K562 (cell line): ENCODE measurements around the gene DHX35. TPM values are rescaled to one million over a fixed set of nuclear protein-coding genes. Genes with fewer than 3 reads are reported as not detected.

Experiments used
- SNRNP70 ChIP-seq: fragments of 200-400 bp; formaldehyde crosslinking; optimal IDR thresholded peaks from 2 replicates; pipeline ENCODE3; 2017; ENCODE audit warnings: low read depth, low read length
- polyA plus RNA-seq, 8 experiments: library from polyadenylated mRNA; depleted of rRNA in 4 of 8; stranded (reverse) in 5 of 8; unstranded in 3 of 8; fragments of >200 nt; fragmentation: Nextera tagmentation in 2 of 8; fragmentation: Illumina TruSeq in 1 of 8; extraction: Ambion mirVana in 2 of 8; extraction: Trizol in 1 of 8; gene quantifications; 2 replicates each; pipeline versions ENCODE4 v1.2.1 to v1.2.3, GENCODE V29; 2011 to 2014; ENCODE audit warnings: inconsistent platforms in 1 of 8, missing spikeins in 1 of 8
- total RNA-seq, 7 experiments: library from RNA; depleted of rRNA in 6 of 7; stranded (reverse); fragments of >200 nt in 6 of 7; fragmentation: Illumina TruSeq in 2 of 7; extraction: Trizol in 2 of 7; gene quantifications; 2 replicates each; pipeline versions ENCODE4 v1.2.1 to v1.2.3, GENCODE V29; 2011 to 2021; ENCODE audit warnings: low replicate concordance in 1 of 7
- TF ChIP-seq, protein P1 (sequence below): fragments of 200-600 bp; sonication (generic); IDR thresholded peaks from one replicate; pipeline ENCODE4 v1.6.1; 2012; ENCODE audit warnings: mild to moderate bottlenecking, low read depth, low read length, inconsistent platforms

Gene DHX35
- total and polyA plus RNA-seq, 9 of the 15 experiments (the other 6 are each of a cell fraction or from before 2014, with no cell fraction given), result 6.5 to 25.6 (median 16.9) TPM

DNA sequence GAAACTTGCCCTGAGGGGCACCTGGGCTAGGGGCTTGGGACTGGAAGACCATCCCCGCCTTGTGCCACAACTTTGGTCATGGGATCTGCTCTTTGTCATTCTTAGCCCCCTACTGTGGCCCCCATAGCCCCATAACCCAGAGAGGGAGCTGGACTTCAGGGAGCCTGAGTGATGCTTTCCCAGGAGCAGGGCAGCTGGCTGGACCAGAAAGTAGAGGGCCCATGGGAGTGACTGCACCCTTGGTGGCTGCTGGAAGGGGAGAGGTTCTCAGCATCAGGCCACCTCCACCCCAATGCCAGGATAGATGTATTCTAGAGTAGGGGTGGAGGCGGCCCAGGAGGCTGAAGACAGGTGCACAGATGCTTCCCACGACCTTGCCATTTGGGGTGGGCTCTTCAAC, 41.7 kb upstream of the DHX35 start (continued):
- TF ChIP-seq, protein P1, sequence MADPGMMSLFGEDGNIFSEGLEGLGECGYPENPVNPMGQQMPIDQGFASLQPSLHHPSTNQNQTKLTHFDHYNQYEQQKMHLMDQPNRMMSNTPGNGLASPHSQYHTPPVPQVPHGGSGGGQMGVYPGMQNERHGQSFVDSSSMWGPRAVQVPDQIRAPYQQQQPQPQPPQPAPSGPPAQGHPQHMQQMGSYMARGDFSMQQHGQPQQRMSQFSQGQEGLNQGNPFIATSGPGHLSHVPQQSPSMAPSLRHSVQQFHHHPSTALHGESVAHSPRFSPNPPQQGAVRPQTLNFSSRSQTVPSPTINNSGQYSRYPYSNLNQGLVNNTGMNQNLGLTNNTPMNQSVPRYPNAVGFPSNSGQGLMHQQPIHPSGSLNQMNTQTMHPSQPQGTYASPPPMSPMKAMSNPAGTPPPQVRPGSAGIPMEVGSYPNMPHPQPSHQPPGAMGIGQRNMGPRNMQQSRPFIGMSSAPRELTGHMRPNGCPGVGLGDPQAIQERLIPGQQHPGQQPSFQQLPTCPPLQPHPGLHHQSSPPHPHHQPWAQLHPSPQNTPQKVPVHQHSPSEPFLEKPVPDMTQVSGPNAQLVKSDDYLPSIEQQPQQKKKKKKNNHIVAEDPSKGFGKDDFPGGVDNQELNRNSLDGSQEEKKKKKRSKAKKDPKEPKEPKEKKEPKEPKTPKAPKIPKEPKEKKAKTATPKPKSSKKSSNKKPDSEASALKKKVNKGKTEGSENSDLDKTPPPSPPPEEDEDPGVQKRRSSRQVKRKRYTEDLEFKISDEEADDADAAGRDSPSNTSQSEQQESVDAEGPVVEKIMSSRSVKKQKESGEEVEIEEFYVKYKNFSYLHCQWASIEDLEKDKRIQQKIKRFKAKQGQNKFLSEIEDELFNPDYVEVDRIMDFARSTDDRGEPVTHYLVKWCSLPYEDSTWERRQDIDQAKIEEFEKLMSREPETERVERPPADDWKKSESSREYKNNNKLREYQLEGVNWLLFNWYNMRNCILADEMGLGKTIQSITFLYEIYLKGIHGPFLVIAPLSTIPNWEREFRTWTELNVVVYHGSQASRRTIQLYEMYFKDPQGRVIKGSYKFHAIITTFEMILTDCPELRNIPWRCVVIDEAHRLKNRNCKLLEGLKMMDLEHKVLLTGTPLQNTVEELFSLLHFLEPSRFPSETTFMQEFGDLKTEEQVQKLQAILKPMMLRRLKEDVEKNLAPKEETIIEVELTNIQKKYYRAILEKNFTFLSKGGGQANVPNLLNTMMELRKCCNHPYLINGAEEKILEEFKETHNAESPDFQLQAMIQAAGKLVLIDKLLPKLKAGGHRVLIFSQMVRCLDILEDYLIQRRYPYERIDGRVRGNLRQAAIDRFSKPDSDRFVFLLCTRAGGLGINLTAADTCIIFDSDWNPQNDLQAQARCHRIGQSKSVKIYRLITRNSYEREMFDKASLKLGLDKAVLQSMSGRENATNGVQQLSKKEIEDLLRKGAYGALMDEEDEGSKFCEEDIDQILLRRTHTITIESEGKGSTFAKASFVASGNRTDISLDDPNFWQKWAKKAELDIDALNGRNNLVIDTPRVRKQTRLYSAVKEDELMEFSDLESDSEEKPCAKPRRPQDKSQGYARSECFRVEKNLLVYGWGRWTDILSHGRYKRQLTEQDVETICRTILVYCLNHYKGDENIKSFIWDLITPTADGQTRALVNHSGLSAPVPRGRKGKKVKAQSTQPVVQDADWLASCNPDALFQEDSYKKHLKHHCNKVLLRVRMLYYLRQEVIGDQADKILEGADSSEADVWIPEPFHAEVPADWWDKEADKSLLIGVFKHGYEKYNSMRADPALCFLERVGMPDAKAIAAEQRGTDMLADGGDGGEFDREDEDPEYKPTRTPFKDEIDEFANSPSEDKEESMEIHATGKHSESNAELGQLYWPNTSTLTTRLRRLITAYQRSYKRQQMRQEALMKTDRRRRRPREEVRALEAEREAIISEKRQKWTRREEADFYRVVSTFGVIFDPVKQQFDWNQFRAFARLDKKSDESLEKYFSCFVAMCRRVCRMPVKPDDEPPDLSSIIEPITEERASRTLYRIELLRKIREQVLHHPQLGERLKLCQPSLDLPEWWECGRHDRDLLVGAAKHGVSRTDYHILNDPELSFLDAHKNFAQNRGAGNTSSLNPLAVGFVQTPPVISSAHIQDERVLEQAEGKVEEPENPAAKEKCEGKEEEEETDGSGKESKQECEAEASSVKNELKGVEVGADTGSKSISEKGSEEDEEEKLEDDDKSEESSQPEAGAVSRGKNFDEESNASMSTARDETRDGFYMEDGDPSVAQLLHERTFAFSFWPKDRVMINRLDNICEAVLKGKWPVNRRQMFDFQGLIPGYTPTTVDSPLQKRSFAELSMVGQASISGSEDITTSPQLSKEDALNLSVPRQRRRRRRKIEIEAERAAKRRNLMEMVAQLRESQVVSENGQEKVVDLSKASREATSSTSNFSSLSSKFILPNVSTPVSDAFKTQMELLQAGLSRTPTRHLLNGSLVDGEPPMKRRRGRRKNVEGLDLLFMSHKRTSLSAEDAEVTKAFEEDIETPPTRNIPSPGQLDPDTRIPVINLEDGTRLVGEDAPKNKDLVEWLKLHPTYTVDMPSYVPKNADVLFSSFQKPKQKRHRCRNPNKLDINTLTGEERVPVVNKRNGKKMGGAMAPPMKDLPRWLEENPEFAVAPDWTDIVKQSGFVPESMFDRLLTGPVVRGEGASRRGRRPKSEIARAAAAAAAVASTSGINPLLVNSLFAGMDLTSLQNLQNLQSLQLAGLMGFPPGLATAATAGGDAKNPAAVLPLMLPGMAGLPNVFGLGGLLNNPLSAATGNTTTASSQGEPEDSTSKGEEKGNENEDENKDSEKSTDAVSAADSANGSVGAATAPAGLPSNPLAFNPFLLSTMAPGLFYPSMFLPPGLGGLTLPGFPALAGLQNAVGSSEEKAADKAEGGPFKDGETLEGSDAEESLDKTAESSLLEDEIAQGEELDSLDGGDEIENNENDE, result no peak
- no peak for TF ChIP-seq SNRNP70
